ENCODE results near the gene CADM1. TPM values are rescaled to one million over a fixed set of nuclear protein-coding genes. Genes with fewer than 3 reads are reported as not detected.

CADM1 gene
- total RNA-seq, 1 experiment from 2014 or later = 1.1 TPM

DNA sequence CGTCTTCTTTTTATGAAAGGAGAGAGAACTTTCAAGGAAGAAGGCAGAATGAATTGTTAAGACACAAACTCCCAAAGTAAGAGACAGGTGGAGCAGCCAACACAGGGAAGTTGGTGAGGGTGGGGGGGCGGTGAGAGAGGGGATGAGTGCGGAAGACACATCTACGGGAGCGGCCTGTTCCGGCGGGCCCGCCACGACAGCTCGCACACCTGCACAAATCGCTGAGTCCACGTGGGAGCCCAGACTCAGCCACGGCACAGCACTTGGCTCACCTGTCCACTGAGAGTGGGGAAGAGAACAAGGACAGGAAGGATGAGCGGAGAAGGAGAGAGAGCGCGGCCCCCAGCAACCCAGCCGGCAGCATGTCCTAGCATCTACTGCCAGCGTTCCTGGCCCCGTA is 331.1 kb downstream of the CADM1 start:
- Histone ChIP-seq H2AFZ (ENCODE audit: low read length) (no peak overlapping the region), H3K4me1 (ENCODE audit: insufficient read depth, low read length) (no peaks in the 10 kb centered on the region), H3K36me3 (ENCODE audit: low read depth, low read length) (no peaks in the 10 kb centered on the region), H3K79me2 (ENCODE audit: low read length) (no peaks in the 10 kb centered on the region), H3K9me2 (replicated peaks; ENCODE audit: low read length) (no peaks in the 10 kb centered on the region), H3K9me3 (ENCODE audit: low read length) (no peaks in the 10 kb centered on the region), H3K4me2 (ENCODE audit: low read length) (no peak overlapping the region), H3K27ac (ENCODE audit: low read length) (no peak overlapping the region), H3K27me3 (ENCODE audit: low read length) (no peaks in the 10 kb centered on the region), H3F3A (ENCODE audit: low read length, unreplicated experiment) (no peaks in the 10 kb centered on the region), H4K20me1 (ENCODE audit: low read length) (no peaks in the 10 kb centered on the region), H3K4me3 (ENCODE audit: low read length) (no peak overlapping the region), H3K9ac (ENCODE audit: low read length) (no peak overlapping the region)
- TF ChIP-seq, protein P1, sequence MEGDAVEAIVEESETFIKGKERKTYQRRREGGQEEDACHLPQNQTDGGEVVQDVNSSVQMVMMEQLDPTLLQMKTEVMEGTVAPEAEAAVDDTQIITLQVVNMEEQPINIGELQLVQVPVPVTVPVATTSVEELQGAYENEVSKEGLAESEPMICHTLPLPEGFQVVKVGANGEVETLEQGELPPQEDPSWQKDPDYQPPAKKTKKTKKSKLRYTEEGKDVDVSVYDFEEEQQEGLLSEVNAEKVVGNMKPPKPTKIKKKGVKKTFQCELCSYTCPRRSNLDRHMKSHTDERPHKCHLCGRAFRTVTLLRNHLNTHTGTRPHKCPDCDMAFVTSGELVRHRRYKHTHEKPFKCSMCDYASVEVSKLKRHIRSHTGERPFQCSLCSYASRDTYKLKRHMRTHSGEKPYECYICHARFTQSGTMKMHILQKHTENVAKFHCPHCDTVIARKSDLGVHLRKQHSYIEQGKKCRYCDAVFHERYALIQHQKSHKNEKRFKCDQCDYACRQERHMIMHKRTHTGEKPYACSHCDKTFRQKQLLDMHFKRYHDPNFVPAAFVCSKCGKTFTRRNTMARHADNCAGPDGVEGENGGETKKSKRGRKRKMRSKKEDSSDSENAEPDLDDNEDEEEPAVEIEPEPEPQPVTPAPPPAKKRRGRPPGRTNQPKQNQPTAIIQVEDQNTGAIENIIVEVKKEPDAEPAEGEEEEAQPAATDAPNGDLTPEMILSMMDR (conservative IDR thresholded peaks at IDR 0.05; ENCODE audit: low read depth, low read length) = no peak
- TF ChIP-seq EZH2phosphoT487 (IDR thresholded peaks at IDR 0.05; ENCODE audit: borderline replicate concordance, low read length) (no peak), EZH2 (IDR thresholded peaks at IDR 0.05; ENCODE audit: low read length, unreplicated experiment) (no peak)
- ChIA-PET POLR2A (ENCODE audit: unreplicated experiment) (no interaction called here), CTCF (no interaction called here)
- ATAC-seq (no peak), DNase-seq (no peak)
- BruUV-seq (replicated peaks) = no TSS peak
- intact Hi-C loops (cut with micrococcal nuclease) = no loop called here

DNA sequence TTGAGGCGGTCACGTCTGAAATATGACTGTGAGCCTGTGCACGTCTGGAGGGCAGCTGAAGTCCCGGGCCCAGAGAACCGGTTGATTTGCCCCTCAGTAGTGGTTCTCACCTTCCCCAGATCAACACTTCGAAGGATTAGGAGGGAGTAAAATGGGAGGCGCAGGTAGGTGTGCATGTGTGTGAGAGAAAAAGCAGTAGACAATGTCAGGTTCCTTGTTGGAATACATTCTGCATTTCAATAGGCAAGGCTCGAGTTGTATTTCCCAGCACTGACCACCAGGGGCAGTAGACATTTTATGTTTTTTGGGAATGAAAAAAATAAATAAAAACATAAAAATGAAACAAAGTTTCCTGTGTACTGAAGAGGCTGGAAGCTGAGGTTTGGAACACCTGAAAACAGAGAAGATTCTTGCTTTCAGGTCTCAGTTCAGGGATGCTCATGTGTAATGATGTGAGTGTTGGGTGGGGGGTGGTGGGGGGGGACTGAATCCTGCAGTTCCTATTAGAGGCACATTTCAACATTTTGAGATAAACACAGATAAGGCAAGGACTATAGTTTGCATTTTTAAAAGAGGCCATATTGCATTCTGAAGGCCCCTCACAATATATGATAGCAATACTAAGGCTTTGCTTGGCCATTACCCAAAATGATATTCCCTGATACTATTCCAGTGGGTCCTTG is 333.9 kb downstream of the CADM1 start:
- Histone ChIP-seq H4K20me1 (ENCODE audit: low read length) (no peaks in the 10 kb centered on the region), H2AFZ (ENCODE audit: low read length) (no peak overlapping the region), H3K4me2 (ENCODE audit: low read length) (no peak overlapping the region), H3K4me3 (ENCODE audit: low read length) (no peak overlapping the region), H3K9ac (ENCODE audit: low read length) (no peak overlapping the region), H3K27ac (ENCODE audit: low read length) (no peak overlapping the region), H3K9me2 (replicated peaks; ENCODE audit: low read length) (no peaks in the 10 kb centered on the region), H3K9me3 (ENCODE audit: low read length) (no peaks in the 10 kb centered on the region), H3F3A (ENCODE audit: low read length, unreplicated experiment) (no peaks in the 10 kb centered on the region), H3K79me2 (ENCODE audit: low read length) (no peaks in the 10 kb centered on the region), H3K27me3 (ENCODE audit: low read length) (no peaks in the 10 kb centered on the region), H3K4me1 (ENCODE audit: insufficient read depth, low read length) (no peaks in the 10 kb centered on the region), H3K36me3 (ENCODE audit: low read depth, low read length) (no peaks in the 10 kb centered on the region)
- intact Hi-C loops (cut with micrococcal nuclease) = no loop called here
- no TSS peak for BruUV-seq (replicated peaks)
- CTCF ChIA-PET = no interaction called here
- POLR2A ChIA-PET (ENCODE audit: unreplicated experiment) = no interaction called here
- ATAC-seq = no peak
- TF ChIP-seq, protein P1 (conservative IDR thresholded peaks at IDR 0.05; ENCODE audit: low read depth, low read length) = peak; percentile 78
- TF ChIP-seq EZH2phosphoT487 (IDR thresholded peaks at IDR 0.05; ENCODE audit: borderline replicate concordance, low read length) = no peak
- DNase-seq = peak; percentile 61

DNA sequence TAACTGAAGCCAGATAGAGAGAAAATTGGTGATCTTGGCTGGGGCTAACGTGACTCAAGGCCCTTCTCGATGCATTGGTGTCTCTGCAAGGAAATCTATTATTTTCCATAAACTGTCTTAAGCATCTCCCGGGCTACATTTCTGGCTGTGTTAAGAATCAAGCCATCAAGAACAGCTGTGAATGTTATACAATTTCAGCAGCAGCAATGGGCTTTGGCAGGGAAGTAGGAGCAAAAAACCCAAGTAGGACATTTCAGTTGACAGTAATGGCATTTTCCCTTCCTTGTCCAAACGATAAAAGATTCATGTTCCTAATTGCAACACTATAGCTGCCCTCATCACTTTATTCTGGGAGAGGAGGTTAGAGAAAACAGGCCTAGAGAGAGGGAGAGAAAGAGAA is 335.0 kb downstream of the CADM1 start:
- H3K9me2 ChIP-seq (replicated peaks; ENCODE audit: low read length) = no peaks in the 10 kb centered on the region
- no peaks in the 10 kb centered on the region for H3F3A ChIP-seq (ENCODE audit: low read length, unreplicated experiment)
- CTCF ChIA-PET = interaction anchor here (0.6 kb wide), 1 partner anchor 154 kb away, joined by 3 read pairs; no protein-coding TSS in a partner anchor
- DNase-seq = no peak
- H3K9ac ChIP-seq (ENCODE audit: low read length) = no peak overlapping the region
- ATAC-seq = no peak
- no peaks in the 10 kb centered on the region for H3K4me1 ChIP-seq (ENCODE audit: insufficient read depth, low read length)
- intact Hi-C loops (cut with micrococcal nuclease) = no loop called here
- POLR2A ChIA-PET (ENCODE audit: unreplicated experiment) = no interaction called here
- no peaks in the 10 kb centered on the region for H3K27me3 ChIP-seq (ENCODE audit: low read length)
- H3K79me2 ChIP-seq (ENCODE audit: low read length) = no peaks in the 10 kb centered on the region
- no peak overlapping the region for H3K4me2 ChIP-seq (ENCODE audit: low read length)
- BruUV-seq (replicated peaks) = no TSS peak
- no peak overlapping the region for H3K4me3 ChIP-seq (ENCODE audit: low read length)
- no peak overlapping the region for H2AFZ ChIP-seq (ENCODE audit: low read length)
- no peaks in the 10 kb centered on the region for H3K36me3 ChIP-seq (ENCODE audit: low read depth, low read length)
- no peaks in the 10 kb centered on the region for H4K20me1 ChIP-seq (ENCODE audit: low read length)
- TF ChIP-seq, protein P1 (conservative IDR thresholded peaks at IDR 0.05; ENCODE audit: low read depth, low read length) = no peak
- TF ChIP-seq EZH2 (IDR thresholded peaks at IDR 0.05; ENCODE audit: low read length, unreplicated experiment) (no peak), EZH2phosphoT487 (IDR thresholded peaks at IDR 0.05; ENCODE audit: borderline replicate concordance, low read length) (no peak)
- H3K27ac ChIP-seq (ENCODE audit: low read length) = no peak overlapping the region
- no peaks in the 10 kb centered on the region for H3K9me3 ChIP-seq (ENCODE audit: low read length)
